WTC11 (cell line): ENCODE measurements around the gene PDE11A. TPM values are rescaled to one million over a fixed set of nuclear protein-coding genes. Genes with fewer than 3 reads are reported as not detected.
"Not testable (repeated sequence)": the region's sequence is repeated elsewhere in the genome, so short reads cannot be mapped to it uniquely, and the experiment has no call there.

Experiments
- ATAC-seq: fragments of 200-7000 bp; cut with Tn5 transposase; 2 replicates; pipeline ENCODE4 v1.10.0; 2021; ENCODE audit warnings: mild to moderate bottlenecking, moderate library complexity
- CTCF ChIA-PET: fragments of 300-600 bp; sonication (Branson Sonifier 250); formaldehyde crosslinking; loops from one replicate; lab custom pipeline; 2021; ENCODE audit warnings: antibody characterized with exemption; lab: Charles Lee
- POLR2A ChIA-PET: fragments of 350-600 bp; sonication (Branson Sonifier 250); formaldehyde crosslinking; loops from one replicate; lab custom pipeline; 2021; ENCODE audit warnings: antibody characterized with exemption; lab: Charles Lee
- DNase-seq: peaks from one replicate; pipeline ENCODE4 v3.0.0; 2021; ENCODE audit warnings: low spot score
- H3K27ac Mint-ChIP-seq: 2 replicates; pipeline ENCODE4 v1.8.0; 2021; ENCODE audit warnings: mixed read lengths
- H3K27me3 Mint-ChIP-seq: 2 replicates; pipeline ENCODE4 v1.8.0; 2021; ENCODE audit warnings: low read depth, mild to moderate bottlenecking, moderate library complexity, mixed read lengths
- H3K36me3 Mint-ChIP-seq: 2 replicates; pipeline ENCODE4 v1.8.0; 2021; ENCODE audit warnings: mixed read lengths
- H3K4me1 Mint-ChIP-seq: 2 replicates; pipeline ENCODE4 v1.8.0; 2022; ENCODE audit warnings: mixed read lengths
- H3K4me3 Mint-ChIP-seq: 2 replicates; pipeline ENCODE4 v1.8.0; 2021; ENCODE audit warnings: mild to moderate bottlenecking, moderate library complexity, mixed read lengths
- H3K9me3 Mint-ChIP-seq: 2 replicates; pipeline ENCODE4 v1.8.0; 2021; ENCODE audit warnings: mixed read lengths
- HMGA2 ChIP-seq: fragments of 250-450 bp; sonication (Bioruptor Pico); IDR thresholded peaks from 2 replicates; pipeline ENCODE4 v1.4.0; 2021; ENCODE audit warnings: mild to moderate bottlenecking, moderate library complexity
- MYBL2 ChIP-seq: sonication (generic); formaldehyde crosslinking; IDR thresholded peaks from 2 replicates; pipeline ENCODE4 v1.8.1; 2023; ENCODE audit warnings: mild to moderate bottlenecking, moderate library complexity, missing genetic modification reagents
- NR1H2 ChIP-seq: sonication (generic); formaldehyde crosslinking; IDR thresholded peaks from 2 replicates; pipeline ENCODE4 v1.9.0; 2021; ENCODE audit warnings: mild to moderate bottlenecking, moderate library complexity, missing genetic modification reagents
- TP53 ChIP-seq: sonication (generic); formaldehyde crosslinking; IDR thresholded peaks from 2 replicates; pipeline ENCODE4 v1.8.1; 2023; ENCODE audit warnings: mild to moderate bottlenecking, missing genetic modification reagents
- ZNF232 ChIP-seq: sonication (generic); formaldehyde crosslinking; IDR thresholded peaks from 2 replicates; pipeline ENCODE4 v1.8.0; 2022; ENCODE audit warnings: mild to moderate bottlenecking, missing genetic modification reagents
- ZNF263 ChIP-seq: sonication (generic); formaldehyde crosslinking; IDR thresholded peaks from 2 replicates; pipeline ENCODE4 v1.8.1; 2022; ENCODE audit warnings: low read depth, mild to moderate bottlenecking, moderate library complexity, missing genetic modification reagents
- total RNA-seq: library from RNA; stranded (reverse); gene quantifications from 3 replicates; pipeline ENCODE4 v1.2.3, GENCODE V29; 2021
- TF ChIP-seq, protein P1 (sequence below): sonication (generic); formaldehyde crosslinking; IDR thresholded peaks from 2 replicates; pipeline ENCODE4 v1.8.0; 2023; ENCODE audit warnings: missing genetic modification reagents
- TF ChIP-seq, protein P2 (sequence below): sonication (generic); formaldehyde crosslinking; IDR thresholded peaks from 2 replicates; pipeline ENCODE4 v1.8.1; 2023; ENCODE audit warnings: mild to moderate bottlenecking, missing genetic modification reagents
- TF ChIP-seq, protein P3 (sequence below): fragments of 250-450 bp; sonication (Bioruptor Pico); IDR thresholded peaks from 2 replicates; pipeline ENCODE4 v2.1.2; 2022; ENCODE audit warnings: mild to moderate bottlenecking, moderate library complexity
- TF ChIP-seq, protein P4 (sequence below): sonication (generic); formaldehyde crosslinking; IDR thresholded peaks from 2 replicates; pipeline ENCODE4 v1.8.1; 2023; ENCODE audit warnings: mild to moderate bottlenecking, missing genetic modification reagents, moderate library complexity
- TF ChIP-seq, protein P5 (sequence below): fragments of 250-450 bp; sonication (Bioruptor Pico); IDR thresholded peaks from 2 replicates; pipeline ENCODE4 v1.9.0; 2021; ENCODE audit warnings: mild to moderate bottlenecking
- TF ChIP-seq, protein P6 (sequence below): sonication (generic); formaldehyde crosslinking; IDR thresholded peaks from 2 replicates; pipeline ENCODE4 v1.8.0; 2022; ENCODE audit warnings: mild to moderate bottlenecking, missing genetic modification reagents

The PDE11A gene
- total RNA-seq, 1 experiment from 2014 or later = 0.13 TPM

DNA sequence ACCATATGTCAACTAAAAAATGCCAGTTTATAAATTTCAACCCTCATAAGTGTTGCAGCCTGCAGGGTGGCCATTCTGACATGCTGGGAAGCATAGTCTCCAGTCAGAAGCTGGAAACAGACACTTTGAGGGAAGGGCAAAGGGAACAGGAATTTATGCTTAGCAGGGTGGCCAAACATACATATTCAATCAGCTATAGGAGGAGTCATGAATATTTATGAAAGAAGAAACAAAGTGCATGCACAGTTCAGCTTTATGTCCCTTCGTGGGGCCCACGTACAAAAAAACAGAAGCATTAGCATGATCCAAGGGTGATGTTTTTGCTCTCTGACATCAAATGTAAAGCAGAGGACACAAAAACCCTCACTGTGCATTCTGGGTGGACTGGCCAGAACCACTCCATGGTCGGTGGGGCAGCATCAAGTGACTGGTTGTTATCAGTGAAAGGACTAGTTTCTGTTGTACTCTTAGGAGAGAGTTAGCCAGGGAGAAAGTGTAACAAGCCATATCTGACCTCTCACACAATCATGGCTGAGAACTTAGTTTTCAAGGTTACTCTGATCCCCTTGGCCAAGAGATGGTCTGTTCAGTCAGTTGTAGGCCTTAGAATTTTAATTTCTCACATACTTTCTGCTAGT, 9.9 kb upstream of the PDE11A start:
- ChIA-PET CTCF (no interaction called here), POLR2A (no interaction called here)
- DNase-seq = no peak
- peaks cover 5% of the 10 kb centered on the region; the same call in 1 of the 2 replicates for H3K27me3 Mint-ChIP-seq
- peaks cover 13% of the 10 kb centered on the region for H3K9me3 Mint-ChIP-seq
- H3K36me3 Mint-ChIP-seq = peaks cover 5% of the 10 kb centered on the region; the same call in 1 of the 2 replicates
- H3K4me1 Mint-ChIP-seq = peaks cover 6% of the 10 kb centered on the region
- no peak for ATAC-seq
- no peak overlapping the region for H3K27ac Mint-ChIP-seq
- TF ChIP-seq, protein P1, sequence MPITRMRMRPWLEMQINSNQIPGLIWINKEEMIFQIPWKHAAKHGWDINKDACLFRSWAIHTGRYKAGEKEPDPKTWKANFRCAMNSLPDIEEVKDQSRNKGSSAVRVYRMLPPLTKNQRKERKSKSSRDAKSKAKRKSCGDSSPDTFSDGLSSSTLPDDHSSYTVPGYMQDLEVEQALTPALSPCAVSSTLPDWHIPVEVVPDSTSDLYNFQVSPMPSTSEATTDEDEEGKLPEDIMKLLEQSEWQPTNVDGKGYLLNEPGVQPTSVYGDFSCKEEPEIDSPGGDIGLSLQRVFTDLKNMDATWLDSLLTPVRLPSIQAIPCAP (CRISPR knock-in tag) = no peak
- TF ChIP-seq, protein P2, sequence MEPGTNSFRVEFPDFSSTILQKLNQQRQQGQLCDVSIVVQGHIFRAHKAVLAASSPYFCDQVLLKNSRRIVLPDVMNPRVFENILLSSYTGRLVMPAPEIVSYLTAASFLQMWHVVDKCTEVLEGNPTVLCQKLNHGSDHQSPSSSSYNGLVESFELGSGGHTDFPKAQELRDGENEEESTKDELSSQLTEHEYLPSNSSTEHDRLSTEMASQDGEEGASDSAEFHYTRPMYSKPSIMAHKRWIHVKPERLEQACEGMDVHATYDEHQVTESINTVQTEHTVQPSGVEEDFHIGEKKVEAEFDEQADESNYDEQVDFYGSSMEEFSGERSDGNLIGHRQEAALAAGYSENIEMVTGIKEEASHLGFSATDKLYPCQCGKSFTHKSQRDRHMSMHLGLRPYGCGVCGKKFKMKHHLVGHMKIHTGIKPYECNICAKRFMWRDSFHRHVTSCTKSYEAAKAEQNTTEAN = no peak
- TF ChIP-seq, protein P3, sequence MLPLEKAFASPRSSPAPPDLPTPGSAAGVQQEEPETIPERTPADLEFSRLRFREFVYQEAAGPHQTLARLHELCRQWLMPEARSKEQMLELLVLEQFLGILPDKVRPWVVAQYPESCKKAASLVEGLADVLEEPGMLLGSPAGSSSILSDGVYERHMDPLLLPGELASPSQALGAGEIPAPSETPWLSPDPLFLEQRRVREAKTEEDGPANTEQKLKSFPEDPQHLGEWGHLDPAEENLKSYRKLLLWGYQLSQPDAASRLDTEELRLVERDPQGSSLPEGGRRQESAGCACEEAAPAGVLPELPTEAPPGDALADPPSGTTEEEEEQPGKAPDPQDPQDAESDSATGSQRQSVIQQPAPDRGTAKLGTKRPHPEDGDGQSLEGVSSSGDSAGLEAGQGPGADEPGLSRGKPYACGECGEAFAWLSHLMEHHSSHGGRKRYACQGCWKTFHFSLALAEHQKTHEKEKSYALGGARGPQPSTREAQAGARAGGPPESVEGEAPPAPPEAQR (CRISPR knock-in tag) = no peak
- TF ChIP-seq, all 79 proteins: peak for 0
- H3K4me3 Mint-ChIP-seq = no peak overlapping the region

DNA sequence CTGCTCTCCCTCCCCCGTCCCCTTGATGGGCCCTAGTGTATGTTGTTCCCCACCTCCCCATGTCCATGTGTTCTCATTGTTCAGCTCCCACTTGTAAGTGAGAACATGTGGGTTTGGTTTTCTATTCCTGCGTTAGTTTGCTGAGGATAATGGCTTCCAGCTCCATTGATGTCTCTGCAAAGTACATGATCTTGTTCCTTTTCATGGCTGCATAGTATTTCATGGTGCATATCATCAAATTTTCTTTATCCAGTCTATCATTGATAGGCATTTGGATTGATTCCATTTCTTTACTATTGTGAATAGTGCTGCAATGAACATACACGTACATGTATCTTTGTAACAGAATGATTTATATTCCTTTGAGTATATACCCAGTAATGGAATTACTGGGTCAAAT, 6.7 kb upstream of the PDE11A start:
- Mint-ChIP-seq H3K27me3 (peaks cover 11% of the 10 kb centered on the region), H3K9me3 (peaks cover 13% of the 10 kb centered on the region)
- DNase-seq, H3K36me3 Mint-ChIP-seq, H3K4me3 Mint-ChIP-seq, H3K27ac Mint-ChIP-seq, POLR2A ChIA-PET, CTCF ChIA-PET, H3K4me1 Mint-ChIP-seq, ATAC-seq: not testable (repeated sequence)

DNA sequence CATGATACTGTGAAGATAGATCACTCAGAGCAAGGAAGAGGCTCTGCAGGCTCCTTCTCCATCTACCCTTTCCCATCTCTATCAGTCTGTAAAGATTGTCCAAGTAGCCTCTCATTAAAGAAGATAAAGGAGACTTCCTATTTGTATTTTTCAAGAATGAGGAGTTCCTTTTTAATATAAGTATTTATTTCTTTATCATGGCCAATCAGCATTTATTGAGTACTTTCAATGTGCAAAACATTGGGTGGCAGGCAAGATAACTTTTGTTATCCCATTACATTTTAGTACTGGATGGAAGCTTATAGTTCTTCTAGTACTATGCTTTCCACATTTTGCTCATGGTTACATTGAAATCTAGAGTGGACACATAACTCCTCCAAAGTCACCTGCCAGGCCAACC, 3.6 kb upstream of the PDE11A start:
- H3K36me3 Mint-ChIP-seq = peaks cover 5% of the 10 kb centered on the region; the same call in 1 of the 2 replicates
- CTCF ChIA-PET = interaction anchor here (1.3 kb wide), 1 partner anchor 338 kb away, joined by 3 read pairs; no protein-coding TSS in a partner anchor
- peaks cover 16% of the 10 kb centered on the region for H3K4me1 Mint-ChIP-seq
- ATAC-seq = no peak
- no peak overlapping the region for H3K4me3 Mint-ChIP-seq
- peaks cover 13% of the 10 kb centered on the region for H3K9me3 Mint-ChIP-seq
- TF ChIP-seq NR1H2 (CRISPR knock-in tag) = no peak
- TF ChIP-seq TP53 = no peak
- TF ChIP-seq, protein P4, sequence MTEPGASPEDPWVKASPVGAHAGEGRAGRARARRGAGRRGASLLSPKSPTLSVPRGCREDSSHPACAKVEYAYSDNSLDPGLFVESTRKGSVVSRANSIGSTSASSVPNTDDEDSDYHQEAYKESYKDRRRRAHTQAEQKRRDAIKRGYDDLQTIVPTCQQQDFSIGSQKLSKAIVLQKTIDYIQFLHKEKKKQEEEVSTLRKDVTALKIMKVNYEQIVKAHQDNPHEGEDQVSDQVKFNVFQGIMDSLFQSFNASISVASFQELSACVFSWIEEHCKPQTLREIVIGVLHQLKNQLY (CRISPR knock-in tag) = no peak
- TF ChIP-seq, protein P5, sequence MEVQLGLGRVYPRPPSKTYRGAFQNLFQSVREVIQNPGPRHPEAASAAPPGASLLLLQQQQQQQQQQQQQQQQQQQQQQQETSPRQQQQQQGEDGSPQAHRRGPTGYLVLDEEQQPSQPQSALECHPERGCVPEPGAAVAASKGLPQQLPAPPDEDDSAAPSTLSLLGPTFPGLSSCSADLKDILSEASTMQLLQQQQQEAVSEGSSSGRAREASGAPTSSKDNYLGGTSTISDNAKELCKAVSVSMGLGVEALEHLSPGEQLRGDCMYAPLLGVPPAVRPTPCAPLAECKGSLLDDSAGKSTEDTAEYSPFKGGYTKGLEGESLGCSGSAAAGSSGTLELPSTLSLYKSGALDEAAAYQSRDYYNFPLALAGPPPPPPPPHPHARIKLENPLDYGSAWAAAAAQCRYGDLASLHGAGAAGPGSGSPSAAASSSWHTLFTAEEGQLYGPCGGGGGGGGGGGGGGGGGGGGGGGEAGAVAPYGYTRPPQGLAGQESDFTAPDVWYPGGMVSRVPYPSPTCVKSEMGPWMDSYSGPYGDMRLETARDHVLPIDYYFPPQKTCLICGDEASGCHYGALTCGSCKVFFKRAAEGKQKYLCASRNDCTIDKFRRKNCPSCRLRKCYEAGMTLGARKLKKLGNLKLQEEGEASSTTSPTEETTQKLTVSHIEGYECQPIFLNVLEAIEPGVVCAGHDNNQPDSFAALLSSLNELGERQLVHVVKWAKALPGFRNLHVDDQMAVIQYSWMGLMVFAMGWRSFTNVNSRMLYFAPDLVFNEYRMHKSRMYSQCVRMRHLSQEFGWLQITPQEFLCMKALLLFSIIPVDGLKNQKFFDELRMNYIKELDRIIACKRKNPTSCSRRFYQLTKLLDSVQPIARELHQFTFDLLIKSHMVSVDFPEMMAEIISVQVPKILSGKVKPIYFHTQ = no peak
- TF ChIP-seq ZNF232 (CRISPR knock-in tag) = no peak
- TF ChIP-seq ZNF263 (CRISPR knock-in tag) = no peak
- TF ChIP-seq, protein P6, sequence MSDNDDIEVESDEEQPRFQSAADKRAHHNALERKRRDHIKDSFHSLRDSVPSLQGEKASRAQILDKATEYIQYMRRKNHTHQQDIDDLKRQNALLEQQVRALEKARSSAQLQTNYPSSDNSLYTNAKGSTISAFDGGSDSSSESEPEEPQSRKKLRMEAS (CRISPR knock-in tag) = no peak
- TF ChIP-seq HMGA2 (CRISPR knock-in tag) = no peak
- TF ChIP-seq MYBL2 (CRISPR knock-in tag) = no peak
- TF ChIP-seq, all 79 proteins: peak for 0
- POLR2A ChIA-PET = no interaction called here
- Mint-ChIP-seq H3K27ac (no peak overlapping the region), H3K27me3 (peaks cover 41% of the 10 kb centered on the region)
- DNase-seq = no peak
